Measurements from ENCODE around the gene DCDC1.

Gene DCDC1

DNA sequence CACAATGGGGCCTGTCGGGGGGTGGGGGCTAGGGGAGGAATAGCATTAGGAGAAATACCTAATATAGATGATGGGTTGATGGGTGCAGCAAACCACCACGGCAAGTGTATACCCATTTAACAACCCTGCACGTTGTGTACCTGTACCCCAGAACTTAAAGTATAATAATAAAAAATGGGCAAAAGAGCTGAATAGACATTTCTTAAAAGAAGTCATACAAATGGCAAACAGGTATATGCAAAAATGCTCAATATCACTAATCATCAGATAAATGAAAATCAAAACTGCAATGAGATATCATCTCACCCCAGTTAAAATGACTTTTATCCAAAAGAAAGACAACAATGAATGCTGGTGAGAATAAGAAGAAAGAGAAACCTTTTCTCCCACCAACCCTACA lies 419.7 kb downstream of the DCDC1 start:
- TF ChIP-seq RAD21 (IDR thresholded peaks at IDR 0.05; ENCODE audit: low read depth) (no peak), CREB1 (IDR thresholded peaks at IDR 0.05; ENCODE audit: low read depth) (no peak), TAF1 (IDR thresholded peaks at IDR 0.05; ENCODE audit: low read depth) (no peak), EP300 (IDR thresholded peaks at IDR 0.05; ENCODE audit: borderline replicate concordance) (no peak), FOXM1 (IDR thresholded peaks at IDR 0.05; ENCODE audit: borderline replicate concordance, low read depth) (no peak), EGR1 (IDR thresholded peaks at IDR 0.05) (no peak), ZBTB7A (IDR thresholded peaks at IDR 0.05; ENCODE audit: low read depth) (no peak)
- TF ChIP-seq, protein P1, sequence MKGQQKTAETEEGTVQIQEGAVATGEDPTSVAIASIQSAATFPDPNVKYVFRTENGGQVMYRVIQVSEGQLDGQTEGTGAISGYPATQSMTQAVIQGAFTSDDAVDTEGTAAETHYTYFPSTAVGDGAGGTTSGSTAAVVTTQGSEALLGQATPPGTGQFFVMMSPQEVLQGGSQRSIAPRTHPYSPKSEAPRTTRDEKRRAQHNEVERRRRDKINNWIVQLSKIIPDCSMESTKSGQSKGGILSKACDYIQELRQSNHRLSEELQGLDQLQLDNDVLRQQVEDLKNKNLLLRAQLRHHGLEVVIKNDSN (IDR thresholded peaks at IDR 0.05) = no peak
- TF ChIP-seq, protein P2, sequence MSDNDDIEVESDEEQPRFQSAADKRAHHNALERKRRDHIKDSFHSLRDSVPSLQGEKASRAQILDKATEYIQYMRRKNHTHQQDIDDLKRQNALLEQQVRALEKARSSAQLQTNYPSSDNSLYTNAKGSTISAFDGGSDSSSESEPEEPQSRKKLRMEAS (IDR thresholded peaks at IDR 0.05) = no peak
- TF ChIP-seq, protein P3, sequence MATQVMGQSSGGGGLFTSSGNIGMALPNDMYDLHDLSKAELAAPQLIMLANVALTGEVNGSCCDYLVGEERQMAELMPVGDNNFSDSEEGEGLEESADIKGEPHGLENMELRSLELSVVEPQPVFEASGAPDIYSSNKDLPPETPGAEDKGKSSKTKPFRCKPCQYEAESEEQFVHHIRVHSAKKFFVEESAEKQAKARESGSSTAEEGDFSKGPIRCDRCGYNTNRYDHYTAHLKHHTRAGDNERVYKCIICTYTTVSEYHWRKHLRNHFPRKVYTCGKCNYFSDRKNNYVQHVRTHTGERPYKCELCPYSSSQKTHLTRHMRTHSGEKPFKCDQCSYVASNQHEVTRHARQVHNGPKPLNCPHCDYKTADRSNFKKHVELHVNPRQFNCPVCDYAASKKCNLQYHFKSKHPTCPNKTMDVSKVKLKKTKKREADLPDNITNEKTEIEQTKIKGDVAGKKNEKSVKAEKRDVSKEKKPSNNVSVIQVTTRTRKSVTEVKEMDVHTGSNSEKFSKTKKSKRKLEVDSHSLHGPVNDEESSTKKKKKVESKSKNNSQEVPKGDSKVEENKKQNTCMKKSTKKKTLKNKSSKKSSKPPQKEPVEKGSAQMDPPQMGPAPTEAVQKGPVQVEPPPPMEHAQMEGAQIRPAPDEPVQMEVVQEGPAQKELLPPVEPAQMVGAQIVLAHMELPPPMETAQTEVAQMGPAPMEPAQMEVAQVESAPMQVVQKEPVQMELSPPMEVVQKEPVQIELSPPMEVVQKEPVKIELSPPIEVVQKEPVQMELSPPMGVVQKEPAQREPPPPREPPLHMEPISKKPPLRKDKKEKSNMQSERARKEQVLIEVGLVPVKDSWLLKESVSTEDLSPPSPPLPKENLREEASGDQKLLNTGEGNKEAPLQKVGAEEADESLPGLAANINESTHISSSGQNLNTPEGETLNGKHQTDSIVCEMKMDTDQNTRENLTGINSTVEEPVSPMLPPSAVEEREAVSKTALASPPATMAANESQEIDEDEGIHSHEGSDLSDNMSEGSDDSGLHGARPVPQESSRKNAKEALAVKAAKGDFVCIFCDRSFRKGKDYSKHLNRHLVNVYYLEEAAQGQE (IDR thresholded peaks at IDR 0.05; ENCODE audit: low read depth) = no peak

DNA sequence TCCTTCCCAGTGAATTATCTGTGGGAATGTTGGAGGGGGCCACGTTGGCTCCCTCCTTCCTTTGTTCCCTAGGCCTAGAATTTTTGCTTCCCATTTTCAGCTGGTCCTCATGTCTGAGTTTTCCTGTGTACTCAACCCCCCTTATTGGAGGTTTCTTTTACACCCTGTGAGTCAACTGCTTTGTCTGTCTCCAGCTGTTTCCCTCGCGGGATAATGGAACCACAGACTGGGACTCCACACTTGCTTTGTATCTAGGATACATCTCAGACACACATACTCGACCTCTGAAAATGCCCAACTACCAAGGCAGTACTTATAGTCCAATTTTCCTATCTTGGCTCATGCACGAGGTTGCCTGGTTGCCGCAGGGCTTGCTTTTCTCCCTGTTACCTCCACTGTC lies 430.7 kb downstream of the DCDC1 start:
- TF ChIP-seq, protein P1 (IDR thresholded peaks at IDR 0.05) = no peak
- no peak for TF ChIP-seq TAF1 (IDR thresholded peaks at IDR 0.05; ENCODE audit: low read depth)
- no peak for TF ChIP-seq CEBPB (IDR thresholded peaks at IDR 0.05)
- TF ChIP-seq CREB1 (IDR thresholded peaks at IDR 0.05; ENCODE audit: low read depth) = no peak
- no peak for TF ChIP-seq YY1 (IDR thresholded peaks at IDR 0.05; ENCODE audit: low read depth)
- no peak for TF ChIP-seq EP300 (IDR thresholded peaks at IDR 0.05; ENCODE audit: borderline replicate concordance)
- no peak for TF ChIP-seq TCF12 (IDR thresholded peaks at IDR 0.05; ENCODE audit: low read depth)
- TF ChIP-seq, protein P3 (IDR thresholded peaks at IDR 0.05; ENCODE audit: low read depth) = no peak
- TF ChIP-seq ZBTB7A (IDR thresholded peaks at IDR 0.05; ENCODE audit: low read depth) = no peak
- no peak for TF ChIP-seq NFIC (IDR thresholded peaks at IDR 0.05)
- TF ChIP-seq TEAD4 (IDR thresholded peaks at IDR 0.05) = no peak
- no peak for TF ChIP-seq EGR1 (IDR thresholded peaks at IDR 0.05)
- TF ChIP-seq FOXM1 (IDR thresholded peaks at IDR 0.05; ENCODE audit: borderline replicate concordance, low read depth) = no peak
- no peak for TF ChIP-seq RAD21 (IDR thresholded peaks at IDR 0.05; ENCODE audit: low read depth)
- TF ChIP-seq, protein P2 (IDR thresholded peaks at IDR 0.05) = no peak

DNA sequence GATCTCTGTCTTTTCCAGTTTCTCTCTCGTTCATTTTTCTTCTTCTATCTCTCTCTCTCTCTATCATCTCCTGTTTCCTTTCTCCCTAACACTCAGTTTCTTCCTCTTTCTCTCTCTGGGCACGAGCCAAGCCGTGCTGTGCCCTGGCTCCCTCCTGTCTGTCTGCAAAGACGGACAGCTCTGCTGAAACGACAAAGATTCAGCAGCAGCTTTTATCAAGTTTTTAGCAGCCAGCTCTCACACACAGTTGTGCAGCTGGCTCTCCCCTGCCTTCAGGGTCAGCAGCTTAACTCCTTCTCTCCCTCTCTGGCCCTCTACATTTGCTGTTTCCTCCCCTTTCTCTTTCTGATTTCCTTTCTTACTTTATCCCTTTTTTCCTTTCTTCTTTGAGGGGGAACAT lies 431.4 kb downstream of the DCDC1 start:
- TF ChIP-seq TAF1 (IDR thresholded peaks at IDR 0.05; ENCODE audit: low read depth) (no peak), CREB1 (IDR thresholded peaks at IDR 0.05; ENCODE audit: low read depth) (no peak), TCF12 (IDR thresholded peaks at IDR 0.05; ENCODE audit: low read depth) (no peak), EP300 (IDR thresholded peaks at IDR 0.05; ENCODE audit: borderline replicate concordance) (no peak), ZBTB7A (IDR thresholded peaks at IDR 0.05; ENCODE audit: low read depth) (no peak), EGR1 (IDR thresholded peaks at IDR 0.05) (no peak), YY1 (IDR thresholded peaks at IDR 0.05; ENCODE audit: low read depth) (no peak), RAD21 (IDR thresholded peaks at IDR 0.05; ENCODE audit: low read depth) (no peak), CEBPB (IDR thresholded peaks at IDR 0.05) (no peak), TEAD4 (IDR thresholded peaks at IDR 0.05) (no peak), FOXM1 (IDR thresholded peaks at IDR 0.05; ENCODE audit: borderline replicate concordance, low read depth) (no peak), NFIC (IDR thresholded peaks at IDR 0.05) (no peak)
- TF ChIP-seq, protein P3 (IDR thresholded peaks at IDR 0.05; ENCODE audit: low read depth) = no peak
- TF ChIP-seq, protein P2 (IDR thresholded peaks at IDR 0.05) = no peak
- TF ChIP-seq, protein P1 (IDR thresholded peaks at IDR 0.05) = no peak

DNA sequence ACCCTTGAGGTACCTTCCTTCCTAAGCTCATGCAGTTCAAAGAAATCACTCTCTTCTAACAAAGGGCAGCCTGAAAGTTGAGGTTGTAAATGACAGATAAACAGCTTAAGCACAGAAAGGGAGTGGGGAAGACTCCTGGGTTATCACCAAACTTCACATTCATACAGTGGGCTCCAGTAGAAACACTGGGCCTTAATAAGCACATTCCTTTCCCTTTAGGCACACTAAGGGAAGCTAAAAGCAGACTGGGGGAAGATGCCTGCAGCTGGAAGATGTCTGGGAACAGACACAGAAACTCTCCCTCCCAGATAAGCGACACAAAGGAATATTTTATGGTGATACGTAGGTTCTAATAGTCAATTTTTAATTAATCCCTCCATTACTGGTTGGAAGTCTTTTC lies 433.0 kb downstream of the DCDC1 start:
- TF ChIP-seq FOXM1 (IDR thresholded peaks at IDR 0.05; ENCODE audit: borderline replicate concordance, low read depth) = no peak
- TF ChIP-seq CREB1 (IDR thresholded peaks at IDR 0.05; ENCODE audit: low read depth) = no peak
- TF ChIP-seq TCF12 (IDR thresholded peaks at IDR 0.05; ENCODE audit: low read depth) = no peak
- TF ChIP-seq NFIC (IDR thresholded peaks at IDR 0.05) = no peak
- no peak for TF ChIP-seq YY1 (IDR thresholded peaks at IDR 0.05; ENCODE audit: low read depth)
- no peak for TF ChIP-seq CEBPB (IDR thresholded peaks at IDR 0.05)
- TF ChIP-seq EGR1 (IDR thresholded peaks at IDR 0.05) = no peak
- TF ChIP-seq, protein P1 (IDR thresholded peaks at IDR 0.05) = no peak
- TF ChIP-seq, protein P2 (IDR thresholded peaks at IDR 0.05) = no peak
- no peak for TF ChIP-seq TAF1 (IDR thresholded peaks at IDR 0.05; ENCODE audit: low read depth)
- no peak for TF ChIP-seq TEAD4 (IDR thresholded peaks at IDR 0.05)
- no peak for TF ChIP-seq EP300 (IDR thresholded peaks at IDR 0.05; ENCODE audit: borderline replicate concordance)
- TF ChIP-seq, protein P3 (IDR thresholded peaks at IDR 0.05; ENCODE audit: low read depth) = no peak
- no peak for TF ChIP-seq ZBTB7A (IDR thresholded peaks at IDR 0.05; ENCODE audit: low read depth)

Measured in Ishikawa (cell line).